HG03196 (cell line): ENCODE measurements around the gene QRSL1.
A peak's percentile ranks its signal among the peaks of the same experiment; 100 is the strongest.
"Not testable (repeated sequence)": the region's sequence is repeated elsewhere in the genome, so short reads cannot be mapped to it uniquely, and the experiment has no call there.

Experiments
- ATAC-seq: cut with Tn5 transposase; IDR thresholded peaks from one replicate; pipeline ENCODE4 v1.9.1; 2021; ENCODE audit not compliant: unreplicated experiment

The QRSL1 gene

DNA sequence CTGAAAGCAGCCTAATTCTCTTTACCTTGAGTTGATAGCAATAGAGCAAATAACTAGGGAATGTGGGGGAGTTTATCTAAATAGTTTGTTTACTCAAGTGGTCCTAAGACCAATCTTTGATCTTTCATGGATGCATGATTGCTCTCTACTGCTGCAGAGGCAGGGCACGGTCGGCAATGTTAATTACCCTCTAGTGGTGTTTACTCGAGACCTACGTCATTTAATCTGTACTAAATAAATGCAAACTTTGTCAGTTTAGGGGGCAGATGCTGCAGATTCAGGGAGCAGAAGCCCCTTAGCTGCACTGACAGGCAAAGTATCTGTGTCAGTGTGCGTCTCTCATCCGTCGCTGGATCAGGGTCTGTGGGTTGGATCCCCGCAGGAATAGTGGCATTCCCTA, 7.0 kb upstream of the QRSL1 start:
- no peak for ATAC-seq

- ATAC-seq: no peak
Measured at GRCh38 chr6:106623039-106623438, 6.3 kb upstream of the QRSL1 start.

DNA sequence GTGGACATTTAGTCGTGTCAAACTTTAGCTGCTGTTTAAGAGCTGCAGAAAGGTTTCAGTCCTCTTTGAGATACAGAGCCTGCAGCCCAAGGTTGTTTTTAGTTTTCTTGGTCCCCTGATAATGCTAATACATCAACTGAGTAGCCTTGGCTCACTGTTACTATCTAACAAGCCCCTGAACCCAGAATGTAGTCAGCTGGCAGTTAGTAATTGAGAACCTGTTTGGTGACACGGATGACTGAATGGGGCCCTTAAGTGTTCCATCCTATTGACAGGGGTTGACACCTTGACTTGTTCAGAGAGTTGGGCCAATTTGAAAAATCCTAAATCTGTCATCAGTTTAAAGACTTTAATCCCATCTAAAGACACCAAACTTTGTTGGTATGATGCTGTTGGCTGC, 2.9 kb upstream of the QRSL1 start:
- ATAC-seq: no peak

DNA sequence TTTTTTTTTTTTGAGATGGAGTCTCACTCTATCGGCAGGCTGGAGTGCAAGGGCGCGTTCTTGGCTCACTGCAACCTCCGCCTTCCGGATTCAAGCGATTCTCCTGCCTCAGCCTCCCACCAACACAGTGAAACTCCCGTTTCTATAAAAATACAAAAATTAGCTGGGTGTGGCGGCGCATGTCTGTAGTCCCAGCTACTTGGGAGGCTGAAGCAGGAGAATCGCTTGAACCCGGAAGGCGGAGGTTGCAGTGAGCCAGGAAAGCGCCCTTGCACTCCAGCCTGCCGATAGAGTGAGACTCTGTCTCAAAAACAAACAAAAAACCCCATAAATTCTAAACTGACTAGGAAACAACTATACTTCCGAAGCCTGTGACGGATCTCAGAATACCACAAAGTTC, 1.6 kb upstream of the QRSL1 start:
- not testable (repeated sequence) for ATAC-seq

DNA sequence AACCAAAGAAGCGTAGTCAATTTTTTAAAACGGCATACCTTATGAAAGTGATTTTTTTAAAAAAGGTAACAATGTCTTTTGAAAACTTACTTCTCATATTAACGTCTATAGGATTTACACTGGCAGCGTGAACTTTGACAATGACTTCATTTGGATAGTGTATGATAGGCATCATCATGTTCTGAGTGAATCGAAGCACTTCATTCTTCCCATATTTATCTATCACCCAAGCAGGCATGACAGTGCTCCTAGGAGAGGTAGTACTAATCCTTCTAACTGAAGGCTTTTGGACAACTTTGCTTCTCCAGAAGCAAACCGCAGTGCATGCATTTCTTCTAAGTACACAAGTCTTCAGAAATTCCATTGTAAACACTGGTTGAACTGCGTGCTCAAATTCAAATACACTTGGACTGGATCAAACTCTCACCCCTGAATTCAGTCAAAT, 698 bp upstream of the QRSL1 start:
- ATAC-seq: peak; percentile 6

DNA sequence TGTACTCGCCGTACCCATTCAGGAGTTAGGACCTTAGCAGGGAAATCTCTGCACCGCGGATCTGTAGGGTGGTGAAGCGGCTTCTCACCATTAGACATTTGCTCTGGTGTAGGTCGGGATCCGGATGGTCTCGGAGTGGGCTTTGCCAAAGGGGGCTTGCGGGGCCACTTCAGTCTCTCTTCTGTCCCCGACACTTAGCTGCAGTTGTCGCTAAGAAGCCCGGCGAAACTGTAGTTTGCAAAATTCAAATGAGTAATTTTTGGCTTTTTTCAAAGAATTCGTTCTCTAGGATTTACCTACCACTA, 433 bp downstream of the QRSL1 start:
- ATAC-seq: no peak

DNA sequence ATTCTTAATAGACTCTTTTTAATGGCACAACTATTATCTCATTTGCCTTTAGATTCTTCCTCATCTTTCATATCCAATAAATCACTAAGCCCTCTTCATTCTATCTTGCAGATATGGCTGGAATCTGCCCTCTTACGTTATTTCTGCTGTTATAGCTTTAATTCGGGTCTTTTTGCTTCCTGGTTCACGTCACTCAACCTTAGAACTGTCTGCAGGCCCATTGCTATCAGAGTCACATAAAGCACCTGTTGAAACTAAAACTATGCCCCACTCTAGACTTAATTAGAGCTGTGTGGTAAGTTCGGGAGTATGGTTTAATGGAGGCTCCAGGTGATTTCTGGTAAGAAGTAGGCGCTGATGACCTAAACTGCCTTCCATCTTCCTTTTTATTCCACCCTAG, 988 bp downstream of the QRSL1 start:
- ATAC-seq: no peak

DNA sequence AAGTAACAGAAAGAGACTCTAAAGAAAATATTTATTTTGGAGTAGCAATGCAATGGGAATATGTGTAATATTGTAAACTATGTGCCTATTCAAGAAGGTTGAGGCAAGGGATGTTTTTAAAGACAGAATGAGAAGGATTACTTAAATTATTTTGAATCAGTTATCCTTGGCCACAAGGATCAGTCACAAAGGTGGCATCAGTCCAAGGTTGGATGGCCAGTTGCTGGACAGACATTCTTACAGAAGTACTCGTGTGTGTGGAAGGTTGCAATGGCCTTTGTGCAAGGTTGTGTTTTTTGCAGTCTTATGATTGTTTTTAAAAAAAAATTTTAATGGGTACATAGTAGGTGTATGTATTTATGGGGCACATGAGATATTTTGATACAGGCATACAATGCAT, 2.0 kb downstream of the QRSL1 start:
- ATAC-seq: no peak

GRCh38 chr6:106634565-106634964, 5.2 kb downstream of the QRSL1 start:
- no peak for ATAC-seq

DNA sequence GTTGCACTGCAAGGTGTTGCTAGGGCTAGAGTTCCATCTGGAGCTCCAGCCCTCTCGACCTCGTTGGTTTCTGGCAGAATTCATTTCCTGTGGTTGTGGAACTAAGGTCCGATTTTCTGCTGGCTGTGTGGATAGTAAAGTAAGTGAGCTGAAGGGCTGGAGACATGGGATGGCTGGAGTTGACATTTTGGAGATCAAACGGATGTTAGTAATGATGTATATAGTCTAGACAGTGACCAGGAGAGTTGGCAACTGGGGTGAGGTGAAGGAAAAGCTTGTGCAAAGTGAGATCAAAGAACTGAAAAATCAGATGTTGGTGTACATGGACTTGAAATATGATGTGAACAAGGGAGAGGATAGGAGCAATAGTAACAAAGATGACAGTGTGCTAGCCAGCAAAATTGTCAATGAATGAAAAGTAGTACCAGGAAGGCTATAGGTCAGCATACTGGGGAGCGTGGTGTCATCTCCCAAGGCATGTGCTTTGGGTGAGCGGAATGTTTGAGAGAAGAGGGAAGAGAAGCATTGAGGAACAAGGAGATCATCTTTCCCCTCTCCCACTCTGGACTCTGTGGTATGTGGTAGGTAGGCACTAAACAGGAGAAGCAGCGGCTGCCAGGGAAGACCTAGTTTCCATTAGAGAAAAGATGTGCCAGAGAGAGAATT, 7.8 kb downstream of the QRSL1 start:
- peak; percentile 25 for ATAC-seq

DNA sequence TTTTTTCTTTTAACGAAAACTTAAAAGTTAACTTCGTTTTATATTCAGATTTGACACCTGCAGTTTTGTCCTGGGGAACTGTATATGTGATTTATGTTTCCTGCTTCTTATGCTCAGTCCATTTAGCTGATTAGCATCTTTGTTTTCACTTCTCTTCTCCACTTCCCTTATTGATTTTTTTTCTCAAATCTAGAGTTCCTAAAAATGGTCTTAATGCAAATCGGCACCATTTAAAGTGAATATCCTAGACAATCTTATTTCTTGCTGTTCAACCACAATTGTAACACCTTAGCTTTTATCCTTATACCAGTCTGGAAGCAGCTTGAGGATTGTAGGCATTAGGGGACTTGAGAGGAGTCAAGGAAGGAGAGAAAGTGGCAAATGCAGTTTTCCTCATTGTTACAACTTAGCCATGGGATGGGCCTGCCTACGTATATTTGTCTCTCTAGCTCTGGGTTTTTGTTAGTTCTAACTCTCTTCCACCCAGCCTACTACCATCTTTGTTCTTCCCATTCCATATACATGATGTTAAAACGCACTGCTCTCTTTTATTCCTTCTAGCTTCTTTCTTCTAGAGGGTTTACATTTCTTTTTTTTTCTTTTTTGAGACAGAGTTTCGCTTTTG, 8.5 kb downstream of the QRSL1 start:
- peak; percentile 64 for ATAC-seq

DNA sequence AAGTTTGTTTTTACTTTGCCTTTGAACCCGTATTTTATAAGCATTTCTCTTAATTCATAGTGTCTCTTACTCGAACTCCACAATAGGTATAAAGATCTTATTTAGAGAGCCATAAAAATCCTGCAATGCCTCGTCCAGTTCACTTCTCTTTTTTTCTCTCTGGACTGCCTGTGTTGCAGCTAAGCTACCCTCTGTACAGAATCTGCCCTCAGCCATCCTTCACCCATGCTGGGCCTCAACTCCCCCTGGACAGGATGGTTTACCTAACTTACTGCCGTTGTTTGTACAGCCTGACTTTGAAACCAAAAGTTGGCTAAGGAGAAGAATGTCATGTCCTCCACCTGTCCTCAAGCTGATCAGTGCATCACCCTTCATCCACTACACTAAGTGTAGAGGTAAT, 10.4 kb downstream of the QRSL1 start:
- no peak for ATAC-seq

- ATAC-seq: no peak
Measured at GRCh38 chr6:106642476-106642875, 13.1 kb downstream of the QRSL1 start.

DNA sequence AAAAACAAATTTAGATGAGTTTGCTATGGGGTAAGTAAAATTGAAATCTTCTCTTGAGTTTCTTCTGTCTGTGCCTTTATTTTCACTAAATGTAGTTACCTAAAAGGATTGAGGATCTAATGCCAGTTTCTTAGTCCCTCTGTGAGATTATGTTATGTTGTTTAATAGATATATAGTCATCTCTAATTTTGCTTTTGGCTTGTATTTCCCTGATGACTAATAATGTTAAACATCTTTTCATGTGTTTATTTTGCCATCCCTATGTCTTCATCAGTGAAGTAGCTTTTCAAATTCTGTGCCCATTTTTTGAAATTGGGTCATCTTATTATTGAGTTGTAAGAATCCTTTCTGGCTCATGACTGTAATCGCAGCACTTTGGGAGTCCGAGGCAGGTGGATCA, 13.7 kb downstream of the QRSL1 start:
- no peak for ATAC-seq

GRCh38 chr6:106648651-106649308, 19.4 kb downstream of the QRSL1 start:
- ATAC-seq: no peak

GRCh38 chr6:106658469-106658868, 29.1 kb downstream of the QRSL1 start:
- ATAC-seq: no peak

DNA sequence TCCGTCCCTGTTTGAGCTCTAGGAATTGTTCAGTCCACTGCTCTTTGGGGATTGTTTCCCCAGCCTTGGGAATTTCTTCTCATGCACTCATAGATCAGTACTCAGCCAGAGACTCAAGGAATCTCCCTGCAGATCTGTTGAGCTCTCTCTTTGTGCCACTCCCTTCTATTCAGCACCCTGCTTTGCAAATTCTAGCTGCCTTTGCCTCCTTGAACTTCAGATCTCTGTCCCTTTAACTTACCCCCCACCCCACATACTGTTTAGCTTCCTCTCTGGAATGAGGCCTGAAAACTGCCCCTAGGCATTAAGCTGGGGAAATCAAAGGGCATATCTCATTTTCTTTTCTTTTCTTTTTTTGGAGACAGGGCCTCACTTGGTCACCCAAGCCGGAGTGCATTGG, 30.5 kb downstream of the QRSL1 start:
- no peak for ATAC-seq

DNA sequence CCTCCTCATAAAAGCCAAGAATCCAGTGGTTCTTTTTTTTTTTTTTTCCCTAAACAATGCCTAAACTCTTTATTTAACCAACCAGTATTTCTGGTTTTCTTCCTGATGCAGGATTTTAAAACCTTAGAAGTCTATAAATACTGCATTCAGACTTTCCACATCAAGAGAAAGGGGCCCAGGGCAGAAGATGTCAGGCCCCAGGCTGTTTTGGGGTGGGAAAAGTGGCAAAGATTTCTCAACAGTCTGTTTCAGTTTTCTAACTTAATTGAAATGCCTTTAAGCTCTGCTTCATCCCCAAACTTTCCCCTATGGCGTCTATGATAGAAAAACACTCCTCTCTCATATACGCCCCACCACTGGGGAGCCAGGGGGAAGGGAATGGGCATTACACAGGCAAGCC, 33.1 kb downstream of the QRSL1 start:
- ATAC-seq: no peak

DNA sequence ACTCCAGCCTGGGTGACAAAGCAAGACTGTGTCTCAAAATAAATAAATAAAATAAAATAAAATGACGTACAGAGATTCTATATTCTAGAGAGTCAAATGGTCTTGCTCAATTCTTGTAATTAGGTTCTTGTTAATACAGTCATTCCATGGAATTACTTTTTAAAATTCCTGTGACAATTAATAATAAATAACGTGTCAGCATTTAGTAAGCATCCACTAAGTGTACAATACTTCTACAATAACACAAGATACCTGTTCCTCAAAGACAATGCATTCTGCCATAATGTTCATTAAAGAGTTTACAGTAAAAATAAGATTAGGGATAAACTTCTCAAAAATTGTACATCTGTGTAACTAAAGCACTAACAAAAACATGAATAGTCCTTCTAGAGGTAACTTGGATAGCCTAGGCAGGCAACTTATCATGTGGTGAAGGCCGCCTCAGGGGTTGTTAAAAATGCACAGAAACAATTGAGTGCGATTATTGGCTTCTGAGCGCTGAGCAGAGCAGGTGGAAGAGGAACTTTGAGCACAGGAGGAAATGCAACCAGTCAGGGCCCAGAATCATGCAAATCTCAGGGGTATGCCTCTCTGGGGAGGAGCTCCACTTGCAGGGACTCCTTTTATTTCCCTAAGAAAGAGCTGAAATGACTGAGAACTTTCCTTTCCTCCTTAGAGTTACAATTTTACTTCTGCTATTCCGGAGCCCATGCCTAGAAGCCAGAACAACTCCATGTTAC, 37.1 kb downstream of the QRSL1 start:
- peak; percentile 93 for ATAC-seq

DNA sequence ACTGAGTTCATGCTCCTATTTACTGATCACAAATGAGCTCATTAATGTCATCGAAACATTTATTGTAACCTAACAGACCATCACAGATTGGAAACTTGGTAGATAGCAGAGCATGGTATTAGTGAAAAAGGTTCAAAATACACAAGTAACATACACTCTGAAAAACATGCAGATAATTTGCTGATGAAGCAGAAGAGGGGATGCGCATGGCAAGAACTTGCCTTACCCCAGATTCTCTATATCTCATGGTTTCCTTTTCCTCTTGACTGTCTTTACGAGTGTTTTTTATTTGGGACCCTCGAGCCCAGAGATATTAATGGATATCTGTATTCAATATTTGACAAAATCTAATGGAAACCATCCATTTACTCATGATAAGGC, 37.6 kb downstream of the QRSL1 start:
- ATAC-seq: no peak

- no peak for ATAC-seq
Measured at GRCh38 chr6:106670236-106670635, 40.9 kb downstream of the QRSL1 start.

DNA sequence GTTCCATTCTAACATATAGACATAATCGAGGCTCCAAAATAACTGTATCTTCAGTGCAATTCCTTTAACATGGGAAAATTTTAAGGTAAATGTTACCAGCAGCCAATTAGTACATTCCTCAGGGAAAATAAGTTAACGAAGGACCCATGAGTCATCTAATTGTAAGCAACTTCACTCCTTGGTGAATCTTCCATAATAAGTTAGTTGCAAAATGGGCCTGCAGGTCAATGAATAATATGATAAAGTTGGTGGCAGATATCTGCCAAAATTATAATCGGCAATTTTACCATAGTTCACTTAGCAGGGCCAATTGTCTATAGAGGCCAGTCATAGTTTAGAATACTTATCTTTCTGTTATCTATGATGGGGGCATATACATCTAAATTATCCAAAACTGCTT, 42.3 kb downstream of the QRSL1 start:
- no peak for ATAC-seq
